Measurements from ENCODE around the gene FOXO3.

- TF ChIP-seq CTCF (IDR thresholded peaks at IDR 0.05) (no peak), POLR2A (IDR thresholded peaks at IDR 0.05) (no peak)
Observed at GRCh38 chr6:108604156-108604555, 43.4 kb downstream of the FOXO3 start.

All from testis (tissue), 2 donors.